WTC11 (cell line): ENCODE measurements around the gene CRYBB1. TPM values are rescaled to one million over a fixed set of nuclear protein-coding genes. Genes with fewer than 3 reads are reported as not detected.

Experiments used
- CREM ChIP-seq: sonication (generic); formaldehyde crosslinking; IDR thresholded peaks from 2 replicates; pipeline ENCODE4 v1.8.1; 2022; ENCODE audit warnings: mild to moderate bottlenecking, missing genetic modification reagents, moderate library complexity
- EMX1 ChIP-seq: fragments of 250-450 bp; sonication (Bioruptor Pico); IDR thresholded peaks from 2 replicates; pipeline ENCODE4 v1.8.0; 2021; ENCODE audit warnings: mild to moderate bottlenecking
- ESRRA ChIP-seq: sonication (generic); formaldehyde crosslinking; IDR thresholded peaks from 2 replicates; pipeline ENCODE4 v1.8.1; 2022; ENCODE audit warnings: mild to moderate bottlenecking, missing genetic modification reagents, borderline replicate concordance
- ETV6 ChIP-seq: sonication (generic); formaldehyde crosslinking; IDR thresholded peaks from 2 replicates; pipeline ENCODE4 v1.8.1; 2022; ENCODE audit warnings: mild to moderate bottlenecking, missing genetic modification reagents
- FOXJ3 ChIP-seq: sonication (generic); formaldehyde crosslinking; IDR thresholded peaks from 2 replicates; pipeline ENCODE4 v1.9.0; 2021; ENCODE audit warnings: missing genetic modification reagents, mild to moderate bottlenecking, borderline replicate concordance
- FOXK1 ChIP-seq: sonication (generic); formaldehyde crosslinking; IDR thresholded peaks from 2 replicates; pipeline ENCODE4 v1.8.0; 2022; ENCODE audit warnings: mild to moderate bottlenecking, moderate library complexity, missing genetic modification reagents
- FOXP1 ChIP-seq: sonication (generic); formaldehyde crosslinking; IDR thresholded peaks from 2 replicates; pipeline ENCODE4 v1.8.0; 2022; ENCODE audit warnings: missing genetic modification reagents, mild to moderate bottlenecking, moderate library complexity, borderline replicate concordance
- OVOL2 ChIP-seq: fragments of 250-450 bp; sonication (Bioruptor Pico); IDR thresholded peaks from 2 replicates; pipeline ENCODE4 v1.9.0; 2021; ENCODE audit warnings: mild to moderate bottlenecking, borderline replicate concordance
- SP1 ChIP-seq: sonication (generic); formaldehyde crosslinking; conservative IDR thresholded peaks from 2 replicates; pipeline ENCODE4 v1.8.1; 2022; ENCODE audit warnings: missing genetic modification reagents
- TEAD1 ChIP-seq: sonication (generic); formaldehyde crosslinking; IDR thresholded peaks from 2 replicates; pipeline ENCODE4 v1.8.0; 2022; ENCODE audit warnings: mild to moderate bottlenecking, missing genetic modification reagents
- ZBTB21 ChIP-seq: sonication (generic); formaldehyde crosslinking; IDR thresholded peaks from 2 replicates; pipeline ENCODE4 v1.8.1; 2023; ENCODE audit warnings: mild to moderate bottlenecking, missing genetic modification reagents, borderline replicate concordance
- ZNF263 ChIP-seq: sonication (generic); formaldehyde crosslinking; IDR thresholded peaks from 2 replicates; pipeline ENCODE4 v1.8.1; 2022; ENCODE audit warnings: low read depth, mild to moderate bottlenecking, moderate library complexity, missing genetic modification reagents
- ZNF317 ChIP-seq: sonication (generic); formaldehyde crosslinking; IDR thresholded peaks from 2 replicates; pipeline ENCODE4 v1.8.1; 2023; ENCODE audit warnings: low read depth, mild to moderate bottlenecking, moderate library complexity, missing genetic modification reagents, borderline replicate concordance
- ZNF396 ChIP-seq: fragments of 250-450 bp; sonication (Bioruptor Pico); IDR thresholded peaks from 2 replicates; pipeline ENCODE4 v1.8.0; 2021; ENCODE audit warnings: mild to moderate bottlenecking, moderate library complexity, borderline replicate concordance
- ZNF416 ChIP-seq: fragments of 250-450 bp; sonication (Bioruptor Pico); IDR thresholded peaks from 2 replicates; pipeline ENCODE4 v1.9.0; 2021; ENCODE audit warnings: mild to moderate bottlenecking, inconsistent platforms
- total RNA-seq: library from RNA; stranded (reverse); gene quantifications from 3 replicates; pipeline ENCODE4 v1.2.3, GENCODE V29; 2021
- TF ChIP-seq, protein P1 (sequence below): sonication (generic); formaldehyde crosslinking; IDR thresholded peaks from 2 replicates; pipeline ENCODE4 v1.8.1; 2023; ENCODE audit warnings: mild to moderate bottlenecking, missing genetic modification reagents, borderline replicate concordance
- TF ChIP-seq, protein P2 (sequence below): sonication (generic); formaldehyde crosslinking; IDR thresholded peaks from 2 replicates; pipeline ENCODE4 v1.8.0; 2022; ENCODE audit warnings: mild to moderate bottlenecking, missing genetic modification reagents
- TF ChIP-seq, protein P3 (sequence below): fragments of 200-600 bp; IDR thresholded peaks from 2 replicates; pipeline ENCODE4 v1.8.0; 2022; ENCODE audit warnings: antibody characterized with exemption
- TF ChIP-seq, protein P4 (sequence below): sonication (generic); formaldehyde crosslinking; IDR thresholded peaks from 2 replicates; pipeline ENCODE4 v1.8.1; 2023; ENCODE audit warnings: mild to moderate bottlenecking, missing genetic modification reagents
- TF ChIP-seq, protein P5 (sequence below): sonication (generic); formaldehyde crosslinking; IDR thresholded peaks from 2 replicates; pipeline ENCODE4 v1.8.1; 2023; ENCODE audit warnings: mild to moderate bottlenecking, missing genetic modification reagents, moderate library complexity
- TF ChIP-seq, protein P6 (sequence below): sonication (generic); formaldehyde crosslinking; IDR thresholded peaks from 2 replicates; pipeline ENCODE4 v1.8.0; 2022; ENCODE audit warnings: mild to moderate bottlenecking, missing genetic modification reagents
- TF ChIP-seq, protein P7 (sequence below): sonication (generic); formaldehyde crosslinking; IDR thresholded peaks from 2 replicates; pipeline ENCODE4 v1.8.0; 2022; ENCODE audit warnings: mild to moderate bottlenecking, missing genetic modification reagents
- TF ChIP-seq, protein P8 (sequence below): fragments of 250-450 bp; sonication (Bioruptor Pico); IDR thresholded peaks from 2 replicates; pipeline ENCODE4 v1.9.0; 2021; ENCODE audit warnings: mild to moderate bottlenecking
- TF ChIP-seq, protein P9 (sequence below): sonication (generic); formaldehyde crosslinking; IDR thresholded peaks from 2 replicates; pipeline ENCODE4 v1.8.1; 2023; ENCODE audit warnings: mild to moderate bottlenecking, missing genetic modification reagents

The CRYBB1 gene
- total RNA-seq, 1 experiment from 2014 or later: 4.0 TPM

DNA sequence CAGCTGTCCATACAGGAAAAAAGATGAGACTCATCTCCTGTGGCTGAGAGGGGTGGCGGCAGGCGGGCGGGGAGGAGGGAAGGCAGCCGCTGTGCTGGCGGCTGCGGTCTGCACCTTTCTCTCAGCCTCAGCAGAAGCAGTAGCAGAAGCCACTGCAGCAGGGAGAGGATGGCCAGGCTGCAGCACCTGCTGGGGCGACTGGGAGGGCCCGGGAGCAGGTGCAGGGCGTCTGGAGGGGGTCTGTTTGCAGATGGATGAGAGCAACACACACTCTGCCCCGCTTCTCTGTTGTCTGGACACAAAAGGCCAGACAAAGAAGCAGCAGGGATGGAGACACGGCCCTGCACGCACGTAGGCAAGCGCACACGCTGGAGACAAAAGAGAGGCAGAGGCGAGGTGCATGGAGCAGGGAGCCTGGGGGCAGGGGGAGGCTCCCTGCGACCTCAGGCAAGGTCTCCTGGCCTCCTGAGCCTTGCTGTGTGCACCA lies 30.2 kb upstream of the CRYBB1 start (continued):
- TF ChIP-seq, protein P1, sequence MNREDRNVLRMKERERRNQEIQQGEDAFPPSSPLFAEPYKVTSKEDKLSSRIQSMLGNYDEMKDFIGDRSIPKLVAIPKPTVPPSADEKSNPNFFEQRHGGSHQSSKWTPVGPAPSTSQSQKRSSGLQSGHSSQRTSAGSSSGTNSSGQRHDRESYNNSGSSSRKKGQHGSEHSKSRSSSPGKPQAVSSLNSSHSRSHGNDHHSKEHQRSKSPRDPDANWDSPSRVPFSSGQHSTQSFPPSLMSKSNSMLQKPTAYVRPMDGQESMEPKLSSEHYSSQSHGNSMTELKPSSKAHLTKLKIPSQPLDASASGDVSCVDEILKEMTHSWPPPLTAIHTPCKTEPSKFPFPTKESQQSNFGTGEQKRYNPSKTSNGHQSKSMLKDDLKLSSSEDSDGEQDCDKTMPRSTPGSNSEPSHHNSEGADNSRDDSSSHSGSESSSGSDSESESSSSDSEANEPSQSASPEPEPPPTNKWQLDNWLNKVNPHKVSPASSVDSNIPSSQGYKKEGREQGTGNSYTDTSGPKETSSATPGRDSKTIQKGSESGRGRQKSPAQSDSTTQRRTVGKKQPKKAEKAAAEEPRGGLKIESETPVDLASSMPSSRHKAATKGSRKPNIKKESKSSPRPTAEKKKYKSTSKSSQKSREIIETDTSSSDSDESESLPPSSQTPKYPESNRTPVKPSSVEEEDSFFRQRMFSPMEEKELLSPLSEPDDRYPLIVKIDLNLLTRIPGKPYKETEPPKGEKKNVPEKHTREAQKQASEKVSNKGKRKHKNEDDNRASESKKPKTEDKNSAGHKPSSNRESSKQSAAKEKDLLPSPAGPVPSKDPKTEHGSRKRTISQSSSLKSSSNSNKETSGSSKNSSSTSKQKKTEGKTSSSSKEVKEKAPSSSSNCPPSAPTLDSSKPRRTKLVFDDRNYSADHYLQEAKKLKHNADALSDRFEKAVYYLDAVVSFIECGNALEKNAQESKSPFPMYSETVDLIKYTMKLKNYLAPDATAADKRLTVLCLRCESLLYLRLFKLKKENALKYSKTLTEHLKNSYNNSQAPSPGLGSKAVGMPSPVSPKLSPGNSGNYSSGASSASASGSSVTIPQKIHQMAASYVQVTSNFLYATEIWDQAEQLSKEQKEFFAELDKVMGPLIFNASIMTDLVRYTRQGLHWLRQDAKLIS (CRISPR knock-in tag): 0 out of 2 replicates have a peak, but pooled peaks have one; percentile 69
- no peak for TF ChIP-seq ZNF317
- no peak for TF ChIP-seq ZNF263 (CRISPR knock-in tag)
- TF ChIP-seq, protein P2, sequence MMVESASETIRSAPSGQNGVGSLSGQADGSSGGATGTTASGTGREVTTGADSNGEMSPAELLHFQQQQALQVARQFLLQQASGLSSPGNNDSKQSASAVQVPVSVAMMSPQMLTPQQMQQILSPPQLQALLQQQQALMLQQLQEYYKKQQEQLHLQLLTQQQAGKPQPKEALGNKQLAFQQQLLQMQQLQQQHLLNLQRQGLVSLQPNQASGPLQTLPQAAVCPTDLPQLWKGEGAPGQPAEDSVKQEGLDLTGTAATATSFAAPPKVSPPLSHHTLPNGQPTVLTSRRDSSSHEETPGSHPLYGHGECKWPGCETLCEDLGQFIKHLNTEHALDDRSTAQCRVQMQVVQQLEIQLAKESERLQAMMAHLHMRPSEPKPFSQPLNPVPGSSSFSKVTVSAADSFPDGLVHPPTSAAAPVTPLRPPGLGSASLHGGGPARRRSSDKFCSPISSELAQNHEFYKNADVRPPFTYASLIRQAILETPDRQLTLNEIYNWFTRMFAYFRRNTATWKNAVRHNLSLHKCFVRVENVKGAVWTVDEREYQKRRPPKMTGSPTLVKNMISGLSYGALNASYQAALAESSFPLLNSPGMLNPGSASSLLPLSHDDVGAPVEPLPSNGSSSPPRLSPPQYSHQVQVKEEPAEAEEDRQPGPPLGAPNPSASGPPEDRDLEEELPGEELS: 0 out of 2 replicates have a peak, but pooled peaks have one; percentile 26
- TF ChIP-seq, protein P3, sequence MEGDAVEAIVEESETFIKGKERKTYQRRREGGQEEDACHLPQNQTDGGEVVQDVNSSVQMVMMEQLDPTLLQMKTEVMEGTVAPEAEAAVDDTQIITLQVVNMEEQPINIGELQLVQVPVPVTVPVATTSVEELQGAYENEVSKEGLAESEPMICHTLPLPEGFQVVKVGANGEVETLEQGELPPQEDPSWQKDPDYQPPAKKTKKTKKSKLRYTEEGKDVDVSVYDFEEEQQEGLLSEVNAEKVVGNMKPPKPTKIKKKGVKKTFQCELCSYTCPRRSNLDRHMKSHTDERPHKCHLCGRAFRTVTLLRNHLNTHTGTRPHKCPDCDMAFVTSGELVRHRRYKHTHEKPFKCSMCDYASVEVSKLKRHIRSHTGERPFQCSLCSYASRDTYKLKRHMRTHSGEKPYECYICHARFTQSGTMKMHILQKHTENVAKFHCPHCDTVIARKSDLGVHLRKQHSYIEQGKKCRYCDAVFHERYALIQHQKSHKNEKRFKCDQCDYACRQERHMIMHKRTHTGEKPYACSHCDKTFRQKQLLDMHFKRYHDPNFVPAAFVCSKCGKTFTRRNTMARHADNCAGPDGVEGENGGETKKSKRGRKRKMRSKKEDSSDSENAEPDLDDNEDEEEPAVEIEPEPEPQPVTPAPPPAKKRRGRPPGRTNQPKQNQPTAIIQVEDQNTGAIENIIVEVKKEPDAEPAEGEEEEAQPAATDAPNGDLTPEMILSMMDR: no peak
- TF ChIP-seq, protein P4, sequence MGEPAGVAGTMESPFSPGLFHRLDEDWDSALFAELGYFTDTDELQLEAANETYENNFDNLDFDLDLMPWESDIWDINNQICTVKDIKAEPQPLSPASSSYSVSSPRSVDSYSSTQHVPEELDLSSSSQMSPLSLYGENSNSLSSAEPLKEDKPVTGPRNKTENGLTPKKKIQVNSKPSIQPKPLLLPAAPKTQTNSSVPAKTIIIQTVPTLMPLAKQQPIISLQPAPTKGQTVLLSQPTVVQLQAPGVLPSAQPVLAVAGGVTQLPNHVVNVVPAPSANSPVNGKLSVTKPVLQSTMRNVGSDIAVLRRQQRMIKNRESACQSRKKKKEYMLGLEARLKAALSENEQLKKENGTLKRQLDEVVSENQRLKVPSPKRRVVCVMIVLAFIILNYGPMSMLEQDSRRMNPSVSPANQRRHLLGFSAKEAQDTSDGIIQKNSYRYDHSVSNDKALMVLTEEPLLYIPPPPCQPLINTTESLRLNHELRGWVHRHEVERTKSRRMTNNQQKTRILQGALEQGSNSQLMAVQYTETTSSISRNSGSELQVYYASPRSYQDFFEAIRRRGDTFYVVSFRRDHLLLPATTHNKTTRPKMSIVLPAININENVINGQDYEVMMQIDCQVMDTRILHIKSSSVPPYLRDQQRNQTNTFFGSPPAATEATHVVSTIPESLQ (CRISPR knock-in tag): no peak
- TF ChIP-seq, protein P5, sequence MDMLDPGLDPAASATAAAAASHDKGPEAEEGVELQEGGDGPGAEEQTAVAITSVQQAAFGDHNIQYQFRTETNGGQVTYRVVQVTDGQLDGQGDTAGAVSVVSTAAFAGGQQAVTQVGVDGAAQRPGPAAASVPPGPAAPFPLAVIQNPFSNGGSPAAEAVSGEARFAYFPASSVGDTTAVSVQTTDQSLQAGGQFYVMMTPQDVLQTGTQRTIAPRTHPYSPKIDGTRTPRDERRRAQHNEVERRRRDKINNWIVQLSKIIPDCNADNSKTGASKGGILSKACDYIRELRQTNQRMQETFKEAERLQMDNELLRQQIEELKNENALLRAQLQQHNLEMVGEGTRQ (CRISPR knock-in tag): no peak
- TF ChIP-seq ZBTB21: peak; percentile 19; the same call in 1 of the 2 replicates
- TF ChIP-seq, protein P6, sequence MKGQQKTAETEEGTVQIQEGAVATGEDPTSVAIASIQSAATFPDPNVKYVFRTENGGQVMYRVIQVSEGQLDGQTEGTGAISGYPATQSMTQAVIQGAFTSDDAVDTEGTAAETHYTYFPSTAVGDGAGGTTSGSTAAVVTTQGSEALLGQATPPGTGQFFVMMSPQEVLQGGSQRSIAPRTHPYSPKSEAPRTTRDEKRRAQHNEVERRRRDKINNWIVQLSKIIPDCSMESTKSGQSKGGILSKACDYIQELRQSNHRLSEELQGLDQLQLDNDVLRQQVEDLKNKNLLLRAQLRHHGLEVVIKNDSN (CRISPR knock-in tag): no peak; the same call in 1 of the 2 replicates
- TF ChIP-seq, protein P7, sequence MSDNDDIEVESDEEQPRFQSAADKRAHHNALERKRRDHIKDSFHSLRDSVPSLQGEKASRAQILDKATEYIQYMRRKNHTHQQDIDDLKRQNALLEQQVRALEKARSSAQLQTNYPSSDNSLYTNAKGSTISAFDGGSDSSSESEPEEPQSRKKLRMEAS (CRISPR knock-in tag): peak; percentile 70; the same call in 1 of the 2 replicates
- no peak for TF ChIP-seq OVOL2 (CRISPR knock-in tag)
- no peak for TF ChIP-seq ZNF416
- no peak for TF ChIP-seq ZNF396
- TF ChIP-seq ETV6 (CRISPR knock-in tag): peak; percentile 80; the same call in 1 of the 2 replicates
- TF ChIP-seq, protein P8, sequence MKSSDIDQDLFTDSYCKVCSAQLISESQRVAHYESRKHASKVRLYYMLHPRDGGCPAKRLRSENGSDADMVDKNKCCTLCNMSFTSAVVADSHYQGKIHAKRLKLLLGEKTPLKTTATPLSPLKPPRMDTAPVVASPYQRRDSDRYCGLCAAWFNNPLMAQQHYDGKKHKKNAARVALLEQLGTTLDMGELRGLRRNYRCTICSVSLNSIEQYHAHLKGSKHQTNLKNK (CRISPR knock-in tag): no peak
- 0 out of 2 replicates have a peak, but pooled peaks have one; percentile 18 for TF ChIP-seq EMX1
- TF ChIP-seq FOXJ3 (CRISPR knock-in tag): no peak
- TF ChIP-seq, protein P9, sequence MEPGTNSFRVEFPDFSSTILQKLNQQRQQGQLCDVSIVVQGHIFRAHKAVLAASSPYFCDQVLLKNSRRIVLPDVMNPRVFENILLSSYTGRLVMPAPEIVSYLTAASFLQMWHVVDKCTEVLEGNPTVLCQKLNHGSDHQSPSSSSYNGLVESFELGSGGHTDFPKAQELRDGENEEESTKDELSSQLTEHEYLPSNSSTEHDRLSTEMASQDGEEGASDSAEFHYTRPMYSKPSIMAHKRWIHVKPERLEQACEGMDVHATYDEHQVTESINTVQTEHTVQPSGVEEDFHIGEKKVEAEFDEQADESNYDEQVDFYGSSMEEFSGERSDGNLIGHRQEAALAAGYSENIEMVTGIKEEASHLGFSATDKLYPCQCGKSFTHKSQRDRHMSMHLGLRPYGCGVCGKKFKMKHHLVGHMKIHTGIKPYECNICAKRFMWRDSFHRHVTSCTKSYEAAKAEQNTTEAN (CRISPR knock-in tag): no peak
- peak; percentile 88; the same call in 1 of the 2 replicates for TF ChIP-seq FOXP1 (CRISPR knock-in tag)
- 0 out of 2 replicates have a peak, but pooled peaks have one; percentile 42 for TF ChIP-seq FOXK1 (CRISPR knock-in tag)
- TF ChIP-seq ESRRA (CRISPR knock-in tag): no peak
- TF ChIP-seq TEAD1 (CRISPR knock-in tag): peak; percentile 29; the same call in 1 of the 2 replicates
- peak; percentile 52; the same call in 1 of the 2 replicates for TF ChIP-seq CREM (CRISPR knock-in tag)
- TF ChIP-seq SP1 (CRISPR knock-in tag): peak; percentile 36; the same call in 1 of the 2 replicates
